ENCODE data around the gene DNAH2. TPM values are rescaled to one million over a fixed set of nuclear protein-coding genes. Genes with fewer than 3 reads are reported as not detected.

Gene DNAH2
- total and polyA plus RNA-seq, 2 of the 8 experiments (the other 6 are each of a cell fraction or from before 2014, with no cell fraction given): 0.13 to 0.18 TPM

- TF ChIP-seq CHD7 (IDR thresholded peaks at IDR 0.05; ENCODE audit: insufficient replicate concordance, low read length) (no peak), CBX5 (IDR thresholded peaks at IDR 0.05; ENCODE audit: low read depth, low read length) (no peak), CTBP2 (IDR thresholded peaks at IDR 0.05; ENCODE audit: borderline replicate concordance, insufficient read depth, insufficient read length, low read length) (no peak), TBP (IDR thresholded peaks at IDR 0.05; ENCODE audit: low read depth, low read length) (no peak), POLR2AphosphoS5 (IDR thresholded peaks at IDR 0.05; ENCODE audit: low read depth, low read length) (no peak), TAF7 (optimal IDR thresholded peaks at IDR 0.05; ENCODE audit: borderline replicate concordance, low read depth, low read length) (no peak), USF2 (IDR thresholded peaks at IDR 0.05; ENCODE audit: low read length) (no peak), RBBP5 (IDR thresholded peaks at IDR 0.05; ENCODE audit: borderline replicate concordance, low read depth, low read length) (no peak)
Measured at GRCh38 chr17:7854851-7855659, 137.5 kb downstream of the DNAH2 start, which contains the start of gene TMEM88 (continued).
